ENCODE measurements around the gene MAEA.

MAEA gene

DNA sequence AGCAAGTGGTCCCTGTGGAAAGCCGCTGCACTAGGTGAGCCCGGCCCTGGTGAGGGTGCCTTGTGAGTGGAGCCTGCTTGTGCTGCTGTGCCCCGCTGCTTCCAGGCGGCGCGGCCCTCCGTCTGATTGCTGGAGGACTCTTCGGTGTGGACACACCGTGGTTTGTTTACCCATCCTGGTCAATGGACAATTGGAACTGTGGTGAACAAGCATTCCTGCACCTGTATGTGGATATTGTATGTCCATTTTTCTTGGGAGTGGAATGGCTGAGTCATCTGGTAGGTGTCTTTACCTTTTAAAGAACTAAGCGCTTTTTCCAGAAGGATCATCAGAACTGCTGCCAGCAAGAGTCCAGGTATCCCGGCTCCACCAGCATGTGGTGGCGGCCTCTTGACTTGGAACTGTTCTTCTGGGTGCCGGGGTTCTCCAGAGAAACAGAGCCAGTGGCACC, 15.6 kb downstream of the MAEA start:
- Histone ChIP-seq H3K4me1 (ENCODE audit: control insufficient read depth, insufficient read depth, low read length, unreplicated experiment) (peaks cover 23% of the 10 kb centered on the region), H3K27me3 (ENCODE audit: insufficient read depth, low read length) (no peaks in the 10 kb centered on the region), H3K36me3 (ENCODE audit: insufficient read depth, low read length) (peaks cover 17% of the 10 kb centered on the region; the same call in 1 of the 2 replicates), H3K27ac (ENCODE audit: low read depth, low read length) (no peak overlapping the region), H3K79me2 (ENCODE audit: control insufficient read depth, insufficient read depth, low read length, unreplicated experiment) (peaks cover 82% of the 10 kb centered on the region), H3K4me3 (ENCODE audit: low read depth, low read length) (no peak overlapping the region), H2AFZ (ENCODE audit: low read length, unreplicated experiment) (no peak overlapping the region)

DNA sequence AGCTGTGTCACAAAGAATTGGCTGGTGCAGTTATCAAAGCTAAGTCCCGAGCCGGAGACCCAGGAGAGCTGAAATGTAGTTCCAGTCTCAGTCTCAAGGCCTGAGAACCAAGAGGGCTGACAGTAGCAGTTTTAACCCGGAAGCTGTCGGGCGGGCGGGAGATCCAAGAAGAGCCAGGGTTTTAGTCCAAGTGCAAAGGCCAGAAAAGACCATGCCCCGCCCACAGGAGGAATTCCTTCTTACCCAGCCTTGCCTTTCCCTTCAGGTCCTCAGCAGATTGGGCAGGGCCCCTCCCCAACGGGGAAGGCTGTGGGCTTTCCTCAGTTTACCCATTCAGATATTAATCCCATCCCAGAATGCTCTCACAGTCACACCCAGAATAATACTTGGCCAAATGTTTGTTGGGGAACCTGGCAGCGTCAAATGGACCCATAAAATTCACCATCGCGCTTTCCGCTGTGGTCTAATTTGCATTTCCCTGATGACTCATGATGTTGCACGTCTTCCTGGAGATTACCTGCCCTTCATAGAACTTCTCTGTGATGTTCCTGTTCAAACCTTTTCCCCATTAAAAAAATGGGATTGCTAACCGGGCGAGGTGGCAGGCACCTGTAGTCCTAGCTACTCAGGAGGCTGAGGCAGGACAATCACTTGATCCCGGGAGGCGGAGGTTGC, 16.2 kb downstream of the MAEA start:
- Histone ChIP-seq H3K27ac (ENCODE audit: low read depth, low read length) (no peak overlapping the region), H3K27me3 (ENCODE audit: insufficient read depth, low read length) (no peaks in the 10 kb centered on the region), H3K79me2 (ENCODE audit: control insufficient read depth, insufficient read depth, low read length, unreplicated experiment) (peaks cover 82% of the 10 kb centered on the region), H3K36me3 (ENCODE audit: insufficient read depth, low read length) (peaks cover 17% of the 10 kb centered on the region; the same call in 1 of the 2 replicates), H3K4me1 (ENCODE audit: control insufficient read depth, insufficient read depth, low read length, unreplicated experiment) (peaks cover 23% of the 10 kb centered on the region), H2AFZ (ENCODE audit: low read length, unreplicated experiment) (no peak overlapping the region), H3K4me3 (ENCODE audit: low read depth, low read length) (no peak overlapping the region)

DNA sequence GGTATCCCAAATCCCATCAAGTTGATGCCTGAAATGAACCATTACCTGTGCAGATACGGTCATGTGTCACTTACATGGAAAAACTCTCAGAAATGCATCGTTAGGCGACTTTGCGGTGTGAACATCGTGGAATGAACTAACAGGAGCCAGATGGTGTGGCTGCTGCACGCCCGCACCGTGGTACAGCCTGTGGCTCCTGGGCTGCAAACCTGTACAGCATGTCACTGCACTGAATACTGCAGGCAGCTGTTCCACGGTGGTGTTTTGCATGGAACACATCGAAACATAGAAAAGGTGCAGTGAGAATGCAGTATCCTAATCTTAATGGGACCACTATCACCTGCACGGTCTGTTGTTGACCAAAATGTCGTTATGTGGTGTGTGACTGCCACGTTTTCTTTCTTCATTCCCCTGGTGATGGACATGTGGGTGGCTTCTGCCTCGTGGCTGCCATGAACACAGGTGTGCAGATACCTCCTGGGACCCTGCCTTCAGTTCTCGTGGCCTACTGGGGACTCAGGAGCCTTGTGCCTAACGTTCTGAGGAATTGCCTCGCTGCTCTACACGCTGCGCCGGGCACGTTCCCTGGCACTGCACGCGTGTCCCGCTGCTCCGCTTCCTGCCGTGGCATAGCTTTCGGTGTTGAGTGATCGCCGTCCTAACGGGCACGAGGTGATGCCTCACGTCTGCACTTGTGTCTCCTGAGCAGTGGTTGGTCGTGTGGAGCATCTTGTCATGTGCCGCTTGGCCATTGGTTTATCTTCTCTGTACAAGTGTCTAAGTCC, 18.5 kb downstream of the MAEA start:
- Histone ChIP-seq H3K27ac (ENCODE audit: low read depth, low read length) (peak overlapping the region; percentile 88; the same call in 1 of the 2 replicates), H3K36me3 (ENCODE audit: insufficient read depth, low read length) (peaks cover 23% of the 10 kb centered on the region; the same call in 1 of the 2 replicates), H3K27me3 (ENCODE audit: insufficient read depth, low read length) (no peaks in the 10 kb centered on the region), H3K4me1 (ENCODE audit: control insufficient read depth, insufficient read depth, low read length, unreplicated experiment) (peaks cover 17% of the 10 kb centered on the region), H2AFZ (ENCODE audit: low read length, unreplicated experiment) (no peak overlapping the region), H3K79me2 (ENCODE audit: control insufficient read depth, insufficient read depth, low read length, unreplicated experiment) (peaks cover 82% of the 10 kb centered on the region), H3K4me3 (ENCODE audit: low read depth, low read length) (peak overlapping the region; percentile 78; the same call in 1 of the 2 replicates)

DNA sequence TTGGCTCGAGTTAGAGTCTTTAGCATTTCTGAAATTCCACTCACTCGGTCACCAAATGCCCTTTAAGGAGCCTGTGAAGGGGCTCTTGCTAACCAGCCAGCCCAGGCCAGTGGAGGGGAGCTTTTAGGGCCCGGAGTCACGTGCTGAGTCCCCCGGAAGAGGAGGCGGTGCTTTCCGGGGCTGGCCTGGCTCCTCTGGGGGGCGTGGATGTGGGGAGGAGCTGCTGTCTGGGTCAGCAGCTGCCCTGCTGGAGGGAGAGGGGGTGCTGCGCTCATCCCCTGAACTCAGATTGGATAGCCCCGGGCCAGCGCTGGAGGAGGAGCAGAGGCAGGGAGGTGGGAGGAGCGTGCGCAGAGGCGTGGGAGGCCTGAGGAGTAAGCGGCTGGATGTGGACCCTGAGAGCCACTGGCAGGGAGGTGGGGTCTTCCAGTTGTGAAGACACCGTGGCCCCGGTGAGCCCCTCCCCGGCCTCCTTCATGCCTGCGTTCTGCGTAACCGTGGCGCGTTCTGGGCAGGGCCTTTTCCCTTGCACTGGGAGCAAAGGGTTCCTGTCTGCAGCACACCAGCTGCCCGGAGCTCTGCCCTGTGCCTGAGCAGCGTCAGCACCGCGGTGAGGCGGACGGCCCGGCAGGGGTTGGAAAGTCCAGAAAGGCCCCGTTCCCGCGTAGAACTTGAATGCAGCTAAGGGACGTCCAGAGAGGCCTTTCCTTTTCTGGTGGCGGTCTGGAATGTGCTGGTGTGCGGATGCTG, 19.7 kb downstream of the MAEA start:
- peaks cover 17% of the 10 kb centered on the region for H3K4me1 ChIP-seq (ENCODE audit: control insufficient read depth, insufficient read depth, low read length, unreplicated experiment)
- peak overlapping the region; percentile 88 for H3K27ac ChIP-seq (ENCODE audit: low read depth, low read length)
- H3K4me3 ChIP-seq (ENCODE audit: low read depth, low read length), result peak overlapping the region; percentile 78
- peaks cover 76% of the 10 kb centered on the region for H3K79me2 ChIP-seq (ENCODE audit: control insufficient read depth, insufficient read depth, low read length, unreplicated experiment)
- peaks cover 31% of the 10 kb centered on the region for H3K36me3 ChIP-seq (ENCODE audit: insufficient read depth, low read length)
- peak overlapping the region; percentile 41 for H2AFZ ChIP-seq (ENCODE audit: low read length, unreplicated experiment)
- no peaks in the 10 kb centered on the region for H3K27me3 ChIP-seq (ENCODE audit: insufficient read depth, low read length)

DNA sequence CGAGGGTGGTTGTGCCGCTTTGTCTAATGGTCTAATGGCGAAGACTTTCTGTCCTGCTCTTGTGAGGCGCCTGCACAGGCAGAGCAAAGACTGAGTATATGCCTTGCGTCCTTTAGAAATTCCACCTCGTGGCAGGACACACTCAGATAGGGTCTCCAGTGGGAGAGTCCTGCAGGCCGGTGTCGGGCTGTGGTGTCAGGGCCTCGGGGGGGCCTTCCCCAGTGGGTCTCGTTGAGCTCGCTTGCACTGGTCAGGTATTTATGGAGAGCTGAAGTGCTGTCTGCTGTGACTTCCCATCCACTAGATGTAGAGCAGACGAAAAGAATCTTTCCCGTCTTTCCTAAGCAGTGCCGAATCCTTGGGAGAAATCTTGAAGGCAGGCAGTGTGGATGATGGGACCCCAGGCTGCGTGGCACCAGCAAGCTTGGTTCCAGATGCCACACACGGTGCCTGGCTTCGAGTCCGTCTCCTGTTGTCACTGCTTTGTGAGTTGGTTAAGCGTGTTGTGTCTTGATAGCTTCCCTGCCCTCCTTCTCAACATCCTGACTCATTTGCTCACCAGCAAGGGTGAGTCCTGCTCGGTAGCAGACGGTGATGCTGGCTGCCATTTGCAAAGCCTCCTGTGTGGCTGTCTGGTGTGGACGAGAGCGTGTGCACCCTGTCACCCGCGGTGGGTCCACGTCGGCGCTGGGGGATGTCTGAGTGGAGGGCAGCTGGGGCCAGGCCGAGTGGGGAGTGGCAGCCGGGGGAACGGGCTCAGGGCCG, 20.5 kb downstream of the MAEA start:
- Histone ChIP-seq H3K4me1 (ENCODE audit: control insufficient read depth, insufficient read depth, low read length, unreplicated experiment) (peaks cover 17% of the 10 kb centered on the region), H3K36me3 (ENCODE audit: insufficient read depth, low read length) (peaks cover 37% of the 10 kb centered on the region), H2AFZ (ENCODE audit: low read length, unreplicated experiment) (no peak overlapping the region), H3K79me2 (ENCODE audit: control insufficient read depth, insufficient read depth, low read length, unreplicated experiment) (peaks cover 69% of the 10 kb centered on the region), H3K27ac (ENCODE audit: low read depth, low read length) (peak overlapping the region; percentile 50; the same call in 1 of the 2 replicates), H3K4me3 (ENCODE audit: low read depth, low read length) (peak overlapping the region; percentile 78), H3K27me3 (ENCODE audit: insufficient read depth, low read length) (no peaks in the 10 kb centered on the region)

DNA sequence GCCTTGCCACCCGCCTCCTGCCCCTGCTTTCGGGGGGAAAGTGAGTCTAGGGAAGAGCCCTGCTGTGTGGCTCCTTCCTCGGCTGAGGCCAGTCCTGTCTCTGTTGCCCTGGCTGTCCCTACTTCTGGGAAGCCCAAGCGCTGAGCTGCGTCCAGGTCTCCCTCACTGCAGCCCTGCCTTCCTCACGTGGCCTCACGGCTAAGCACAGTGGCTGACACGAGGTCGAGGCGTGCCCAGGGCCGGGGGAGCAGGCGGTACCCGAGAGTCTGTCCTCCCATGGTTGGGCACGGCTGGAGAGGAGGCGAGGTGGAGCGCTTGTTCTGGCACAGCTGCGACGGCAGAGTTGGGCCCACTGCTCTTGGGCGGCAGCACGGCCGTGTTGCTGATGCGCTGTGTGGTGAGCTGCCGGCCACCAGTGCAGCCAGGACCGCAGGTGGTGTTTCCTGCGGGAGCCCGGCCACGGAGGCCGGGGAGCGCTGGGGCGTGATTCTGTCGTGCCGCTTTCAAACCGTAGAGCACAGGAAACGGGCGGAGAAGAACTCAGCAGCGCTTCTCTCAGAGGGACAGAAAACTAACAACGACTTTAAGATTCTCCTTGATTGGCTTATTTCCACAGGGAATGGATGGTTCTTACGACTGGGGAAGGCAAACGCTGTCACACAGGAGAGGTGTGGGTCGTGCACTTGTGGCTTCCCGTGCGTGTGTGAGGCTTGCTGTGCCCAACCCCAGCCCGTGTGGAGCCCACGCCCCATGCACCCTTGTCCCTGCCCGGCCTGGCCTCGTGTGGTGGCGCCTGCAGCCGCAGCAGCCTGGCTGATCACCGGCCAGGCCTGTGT, 21.3 kb downstream of the MAEA start:
- peaks cover 61% of the 10 kb centered on the region for H3K79me2 ChIP-seq (ENCODE audit: control insufficient read depth, insufficient read depth, low read length, unreplicated experiment)
- peaks cover 36% of the 10 kb centered on the region for H3K36me3 ChIP-seq (ENCODE audit: insufficient read depth, low read length)
- peak overlapping the region; percentile 78 for H3K4me3 ChIP-seq (ENCODE audit: low read depth, low read length)
- H3K27ac ChIP-seq (ENCODE audit: low read depth, low read length), result no peak overlapping the region
- peaks cover 17% of the 10 kb centered on the region for H3K4me1 ChIP-seq (ENCODE audit: control insufficient read depth, insufficient read depth, low read length, unreplicated experiment)
- H3K27me3 ChIP-seq (ENCODE audit: insufficient read depth, low read length), result no peaks in the 10 kb centered on the region
- H2AFZ ChIP-seq (ENCODE audit: low read length, unreplicated experiment), result no peak overlapping the region

DNA sequence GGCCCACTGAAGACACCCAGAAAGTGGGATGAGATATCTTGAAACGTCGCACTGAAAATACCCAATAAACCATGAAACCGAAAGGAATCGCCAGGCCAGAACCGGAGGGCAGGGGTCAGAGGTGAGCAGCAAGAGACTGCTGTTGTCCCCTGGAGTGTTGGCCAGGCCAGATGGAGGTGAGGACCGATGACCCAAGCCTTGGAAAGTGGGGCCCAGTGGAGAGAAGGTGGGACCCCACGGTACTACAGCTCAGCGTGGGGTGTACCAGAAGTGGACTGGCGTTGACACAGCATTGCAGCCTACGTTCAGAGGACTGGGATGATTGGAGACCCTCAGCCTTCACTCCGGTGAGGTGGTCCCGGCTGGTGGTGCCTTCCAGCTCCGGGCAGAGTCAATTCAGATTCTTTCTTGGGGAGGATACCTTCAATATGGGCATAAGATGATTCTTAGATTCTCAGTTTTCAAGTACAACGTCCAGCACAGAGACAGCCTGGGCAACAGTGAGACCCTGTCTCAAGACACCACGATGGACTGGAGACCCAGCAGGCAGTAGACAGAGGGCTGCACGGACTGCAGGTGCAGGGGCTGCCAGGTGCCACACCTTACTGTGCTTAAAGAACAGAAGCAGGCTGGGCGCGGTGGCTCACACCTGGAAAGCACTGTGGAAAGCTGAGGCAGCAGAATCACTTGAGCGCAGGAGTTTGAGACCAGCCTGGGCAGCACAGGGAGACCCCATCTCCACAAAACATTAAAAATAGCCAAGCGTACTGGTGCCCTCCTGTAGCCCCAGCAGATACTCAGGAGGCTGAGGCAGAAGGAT, 23.3 kb downstream of the MAEA start:
- no peak overlapping the region for H2AFZ ChIP-seq (ENCODE audit: low read length, unreplicated experiment)
- peaks cover 43% of the 10 kb centered on the region for H3K79me2 ChIP-seq (ENCODE audit: control insufficient read depth, insufficient read depth, low read length, unreplicated experiment)
- peaks cover 48% of the 10 kb centered on the region for H3K36me3 ChIP-seq (ENCODE audit: insufficient read depth, low read length)
- H3K27ac ChIP-seq (ENCODE audit: low read depth, low read length), result no peak overlapping the region
- no peak overlapping the region for H3K4me3 ChIP-seq (ENCODE audit: low read depth, low read length)
- H3K4me1 ChIP-seq (ENCODE audit: control insufficient read depth, insufficient read depth, low read length, unreplicated experiment), result peaks cover 17% of the 10 kb centered on the region
- no peaks in the 10 kb centered on the region for H3K27me3 ChIP-seq (ENCODE audit: insufficient read depth, low read length)

DNA sequence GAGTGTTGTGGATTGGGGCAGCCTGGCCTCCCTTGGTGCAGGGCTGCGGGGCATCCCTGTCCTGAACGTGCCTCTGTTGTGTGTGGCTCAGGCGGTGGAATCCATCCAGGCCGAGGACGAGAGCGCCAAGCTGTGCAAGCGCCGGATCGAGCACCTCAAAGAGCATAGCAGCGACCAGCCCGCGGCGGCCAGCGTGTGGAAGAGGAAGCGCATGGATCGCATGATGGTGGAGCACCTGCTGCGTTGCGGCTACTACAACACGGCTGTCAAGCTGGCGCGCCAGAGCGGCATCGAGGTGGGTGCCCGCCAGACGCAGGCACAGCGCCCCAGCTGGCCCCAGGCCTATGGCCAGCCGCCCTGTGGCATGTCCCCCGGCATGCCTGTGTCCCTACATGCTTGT, 25.6 kb downstream of the MAEA start:
- Histone ChIP-seq H2AFZ (ENCODE audit: low read length, unreplicated experiment) (no peak overlapping the region), H3K79me2 (ENCODE audit: control insufficient read depth, insufficient read depth, low read length, unreplicated experiment) (peaks cover 30% of the 10 kb centered on the region), H3K4me1 (ENCODE audit: control insufficient read depth, insufficient read depth, low read length, unreplicated experiment) (peaks cover 4% of the 10 kb centered on the region), H3K27ac (ENCODE audit: low read depth, low read length) (no peak overlapping the region), H3K27me3 (ENCODE audit: insufficient read depth, low read length) (no peaks in the 10 kb centered on the region), H3K36me3 (ENCODE audit: insufficient read depth, low read length) (peaks cover 51% of the 10 kb centered on the region), H3K4me3 (ENCODE audit: low read depth, low read length) (no peak overlapping the region)

All from ACC112 (cell line).